A549 (cell line): ENCODE results near the gene ZNF423. TPM values are rescaled to one million over a fixed set of nuclear protein-coding genes. Genes with fewer than 3 reads are reported as not detected.

Experiments used
- ATAC-seq, 2 experiments: fragments of 200-7000 bp in 1 of 2; fragments of >200 bp in 1 of 2; cut with Nextera tagmentation in 1 of 2; cut with Tn5 transposase in 1 of 2; 3 replicates each; pipeline versions ENCODE4 v1.8.0 to v1.9.1; 2018 to 2020; ENCODE audit warnings: mild to moderate bottlenecking in 1 of 2, moderate library complexity in 1 of 2
- CTCF ChIA-PET: fragments of 300-600 bp; sonication (Branson Sonifier 250); formaldehyde crosslinking; extraction: SDS; loops from one replicate; lab custom pipeline; 2021; ENCODE audit warnings: antibody characterized with exemption, inconsistent platforms; lab: Yijun Ruan, JAX
- POLR2A ChIA-PET: fragments of 350-600 bp; formaldehyde crosslinking; extraction: SDS; loops from one replicate; lab custom pipeline; 2021; ENCODE audit warnings: antibody characterized with exemption, inconsistent platforms; lab: Yijun Ruan, JAX
- DNase-seq, 2 experiments: peaks; one replicate each; pipeline versions ENCODE4 v3.0.0 to v3.0.0-alpha.2; 2011 to 2016; ENCODE audit warnings: low read depth in 1 of 2, low spot score in 1 of 2
- FAIRE-seq: peaks from 2 replicates; lab custom pipeline; 2011; peaks lifted over from hg19 to GRCh38; lab: Jason Lieb, UNC
- H3K27ac ChIP-seq, 2 experiments: fragments of >200 bp; sonication (Bioruptor Twin); formaldehyde crosslinking; 3 replicates each; pipeline ENCODE4 v1.5.1; 2016 to 2017
- H3K4me1 ChIP-seq: fragments of >200 bp; sonication (Bioruptor Twin); formaldehyde crosslinking; 3 replicates; pipeline ENCODE4 v1.6.1; 2016
- H3K4me2 ChIP-seq: fragments of >200 bp; sonication (Bioruptor Twin); formaldehyde crosslinking; 3 replicates; pipeline ENCODE4 v1.6.1; 2016
- H3K4me3 ChIP-seq: fragments of >200 bp; sonication (Bioruptor Twin); formaldehyde crosslinking; 3 replicates; pipeline ENCODE4 v1.5.1; 2016
- H3K9me3 ChIP-seq: fragments of >200 bp; sonication (Bioruptor Twin); formaldehyde crosslinking; 3 replicates; pipeline ENCODE4 v1.6.1; 2016
- BHLHE40 ChIP-seq: IDR thresholded peaks from 2 replicates; pipeline ENCODE4 v1.6.1; 2012; ENCODE audit warnings: low read depth, low read length, inconsistent platforms
- CBX8 ChIP-seq: fragments of 200-600 bp; sonication (generic); IDR thresholded peaks from 2 replicates; pipeline ENCODE4 v1.6.1; 2016
- CEBPB ChIP-seq, 2 experiments: fragments of >200 bp in 1 of 2; sonication (Bioruptor Twin) in 1 of 2; formaldehyde crosslinking in 1 of 2; IDR thresholded peaks; 2 replicates each; pipeline ENCODE4 v1.6.1; 2012 to 2016
- CHD2 ChIP-seq: fragments of 150-350 bp; IDR thresholded peaks from 2 replicates; pipeline ENCODE4 v1.6.1; 2014; ENCODE audit warnings: low read length; ENCODE audit not compliant: partially characterized antibody
- CHD4 ChIP-seq: fragments of 200-600 bp; sonication (generic); IDR thresholded peaks from 2 replicates; pipeline ENCODE4 v1.6.1; 2016; ENCODE audit warnings: antibody characterized with exemption, mild to moderate bottlenecking, borderline replicate concordance
- EHF ChIP-seq: fragments of 250-450 bp; sonication (Bioruptor Pico); IDR thresholded peaks from 2 replicates; pipeline ENCODE4 v1.5.0; 2020; ENCODE audit warnings: mild to moderate bottlenecking
- EHMT2 ChIP-seq: fragments of 200-600 bp; sonication (generic); IDR thresholded peaks from 2 replicates; pipeline ENCODE4 v1.6.1; 2016; ENCODE audit warnings: antibody characterized with exemption, low read depth, mild to moderate bottlenecking, moderate library complexity
- EP300 ChIP-seq, 2 experiments: fragments of >200 bp; sonication (Bioruptor Twin); formaldehyde crosslinking; IDR thresholded peaks; 2 replicates in 1 of 2; 3 replicates in 1 of 2; pipeline ENCODE4 v1.6.1; 2016 to 2017
- GATA3 ChIP-seq: IDR thresholded peaks from 2 replicates; pipeline ENCODE4 v1.6.1; 2012; ENCODE audit warnings: borderline replicate concordance
- HEYL ChIP-seq: fragments of 250-450 bp; sonication (Bioruptor Pico); IDR thresholded peaks from 2 replicates; pipeline ENCODE4 v1.8.0; 2021; ENCODE audit warnings: mild to moderate bottlenecking, moderate library complexity
- HOXA7 ChIP-seq: fragments of 250-450 bp; sonication (Bioruptor Pico); IDR thresholded peaks from 2 replicates; pipeline ENCODE4 v1.5.0; 2020; ENCODE audit warnings: mild to moderate bottlenecking, moderate library complexity
- HOXB13 ChIP-seq: fragments of 250-450 bp; sonication (Bioruptor Pico); IDR thresholded peaks from 2 replicates; pipeline ENCODE4 v1.5.0; 2020; ENCODE audit warnings: low read depth, mild to moderate bottlenecking, moderate library complexity
- HOXB5 ChIP-seq: fragments of 250-450 bp; sonication (Bioruptor Pico); IDR thresholded peaks from 2 replicates; pipeline ENCODE4 v1.5.0; 2020; ENCODE audit warnings: mild to moderate bottlenecking, moderate library complexity
- JUNB ChIP-seq: fragments of >200 bp; sonication (Bioruptor Twin); formaldehyde crosslinking; IDR thresholded peaks from 2 replicates; pipeline ENCODE4 v1.6.1; 2016
- KDM5A ChIP-seq: fragments of 200-600 bp; sonication (generic); IDR thresholded peaks from 2 replicates; pipeline ENCODE4 v1.6.1; 2016; ENCODE audit warnings: antibody characterized with exemption, mild to moderate bottlenecking
- MAFK ChIP-seq: fragments of 450-650 bp; IDR thresholded peaks from 2 replicates; pipeline ENCODE4 v1.6.1; 2014; ENCODE audit not compliant: partially characterized antibody
- MYC ChIP-seq: IDR thresholded peaks from 2 replicates; pipeline ENCODE4 v1.6.1; 2012; ENCODE audit warnings: mild to moderate bottlenecking, inconsistent platforms, low read length, improper control_type of control experiment, borderline replicate concordance
- NFE2L2 ChIP-seq: fragments of 150-350 bp; conservative IDR thresholded peaks from 2 replicates; pipeline ENCODE4 v1.6.1; 2014; ENCODE audit warnings: low read length
- NR3C1 ChIP-seq: fragments of >200 bp; sonication (Bioruptor Twin); formaldehyde crosslinking; IDR thresholded peaks from 3 replicates; pipeline ENCODE4 v1.6.1; 2017
- POLR2A ChIP-seq: IDR thresholded peaks from 2 replicates; pipeline ENCODE4 v1.6.1; 2012; ENCODE audit warnings: mild to moderate bottlenecking, low read length
- POLR2AphosphoS2 ChIP-seq: conservative IDR thresholded peaks from 2 replicates; pipeline ENCODE4 v1.6.1; 2012; ENCODE audit warnings: low read length, improper control_type of control experiment, inconsistent platforms
- RAD21 ChIP-seq, 2 experiments: fragments of >200 bp in 1 of 2; sonication (Bioruptor Twin) in 1 of 2; formaldehyde crosslinking in 1 of 2; IDR thresholded peaks in 1 of 2; conservative IDR thresholded peaks in 1 of 2; 2 replicates in 1 of 2; 3 replicates in 1 of 2; pipeline ENCODE4 v1.6.1; 2012 to 2018; ENCODE audit warnings: inconsistent platforms in 1 of 2
- RARB ChIP-seq: fragments of 250-450 bp; sonication (Bioruptor Pico); IDR thresholded peaks from 2 replicates; pipeline ENCODE4 v1.8.0; 2021; ENCODE audit warnings: mild to moderate bottlenecking, moderate library complexity
- RFX5 ChIP-seq: fragments of 450-650 bp; IDR thresholded peaks from 2 replicates; pipeline ENCODE4 v1.7.1; 2014; ENCODE audit warnings: antibody characterized with exemption, mild to moderate bottlenecking, moderate library complexity
- SMC3 ChIP-seq: fragments of >200 bp; sonication (Bioruptor Twin); formaldehyde crosslinking; IDR thresholded peaks from 3 replicates; pipeline ENCODE4 v1.6.1; 2018; ENCODE audit warnings: inconsistent platforms
- ZC3H11A ChIP-seq: fragments of 450-650 bp; IDR thresholded peaks from 2 replicates; pipeline ENCODE4 v1.6.1; 2014; ENCODE audit warnings: antibody characterized with exemption, mild to moderate bottlenecking
- ZSCAN20 ChIP-seq: fragments of 250-450 bp; sonication (Bioruptor Pico); IDR thresholded peaks from 2 replicates; pipeline ENCODE4 v1.8.0; 2022; ENCODE audit warnings: mild to moderate bottlenecking, moderate library complexity
- whole genome bisulfite sequencing: methylation state at CpG from one replicate; pipeline ENCODE4 v1.1.6; 2017; ENCODE audit errors: missing lambda C conversion rate; 5-methylcytosine and 5-hydroxymethylcytosine counted together
- polyA plus RNA-seq, 4 experiments: library from polyadenylated mRNA; depleted of rRNA in 3 of 4; stranded (reverse); fragments of >200 nt; fragmentation: RNase III in 1 of 4; extraction: RNeasy Plus Mini Kit Qiagen cat#74134 plus additional on column Dnase treatment in 1 of 4; gene quantifications; 2 replicates in 3 of 4; 3 replicates in 1 of 4; pipeline ENCODE4 v1.2.3, GENCODE V29; 2011 to 2017
- TF ChIP-seq, protein P1 (sequence below): fragments of >200 bp; sonication (Bioruptor Twin); formaldehyde crosslinking; IDR thresholded peaks from 2 replicates; pipeline ENCODE4 v1.6.1; 2016
- TF ChIP-seq, protein P2 (sequence below): fragments of 450-650 bp; IDR thresholded peaks from 2 replicates; pipeline ENCODE4 v1.6.1; 2014; ENCODE audit warnings: antibody characterized with exemption
- TF ChIP-seq, protein P3 (sequence below): IDR thresholded peaks from 2 replicates; pipeline ENCODE4 v1.6.1; 2012
- TF ChIP-seq, protein P4 (sequence below): fragments of 200-600 bp; sonication (generic); IDR thresholded peaks from 2 replicates; pipeline ENCODE4 v1.6.1; 2016; ENCODE audit warnings: antibody characterized with exemption, mild to moderate bottlenecking, moderate library complexity

Gene ZNF423
- polyA plus RNA-seq, 2 of the 4 experiments (the other 2 are of a cell fraction) = 0.04 to 0.10 TPM

DNA sequence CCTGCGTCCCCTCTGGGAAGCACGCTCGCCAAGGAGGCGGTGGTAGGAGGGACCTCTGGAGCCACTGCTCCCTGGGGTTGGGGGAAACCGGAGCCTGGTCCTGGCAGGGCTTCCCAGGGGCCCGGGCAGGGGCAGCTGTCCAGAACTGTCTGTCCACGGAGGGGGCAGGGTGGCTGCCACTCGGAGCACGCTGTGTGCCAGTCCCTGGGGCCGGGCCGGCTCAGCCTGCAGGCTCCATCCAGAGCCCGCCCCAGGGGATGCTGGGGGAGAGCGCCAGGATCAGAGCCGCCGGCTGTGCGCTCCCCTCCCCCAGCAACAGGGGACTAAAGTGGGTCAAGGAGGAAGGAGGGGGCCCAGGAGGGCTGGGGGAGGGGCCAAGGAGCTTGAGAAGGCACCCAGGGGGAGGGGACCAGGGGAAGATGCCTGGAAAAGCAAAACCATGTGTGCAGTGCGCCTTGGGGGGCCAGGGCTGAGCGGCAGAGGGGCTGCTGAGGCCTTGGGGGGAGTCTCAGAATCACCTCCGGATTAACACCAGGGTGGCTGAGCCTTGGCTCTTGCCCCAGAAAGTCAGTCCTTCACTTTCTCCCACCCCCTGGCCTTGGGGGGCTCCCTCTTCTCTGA lies 21.3 kb downstream of the ZNF423 start:
- H3K4me2 ChIP-seq = no peak overlapping the region
- WGBS = 55% methylated on average over 13 of the region's 19 CpGs
- H3K4me1 ChIP-seq = no peaks in the 10 kb centered on the region
- TF ChIP-seq HOXA7 (no peak), RAD21 (conservative IDR thresholded peaks at IDR 0.05 in 1 of 2, IDR thresholded peaks at IDR 0.05 in 1 of 2) (no peak), CHD2 (no peak), NR3C1 (no peak), ZC3H11A (no peak), GATA3 (no peak), EHF (CRISPR knock-in tag) (no peak), HEYL (CRISPR knock-in tag) (no peak), RARB (CRISPR knock-in tag) (no peak), HOXB13 (no peak), RFX5 (no peak)
- TF ChIP-seq, protein P1, sequence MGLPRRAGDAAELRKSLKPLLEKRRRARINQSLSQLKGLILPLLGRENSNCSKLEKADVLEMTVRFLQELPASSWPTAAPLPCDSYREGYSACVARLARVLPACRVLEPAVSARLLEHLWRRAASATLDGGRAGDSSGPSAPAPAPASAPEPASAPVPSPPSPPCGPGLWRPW = no peak
- TF ChIP-seq, protein P2, sequence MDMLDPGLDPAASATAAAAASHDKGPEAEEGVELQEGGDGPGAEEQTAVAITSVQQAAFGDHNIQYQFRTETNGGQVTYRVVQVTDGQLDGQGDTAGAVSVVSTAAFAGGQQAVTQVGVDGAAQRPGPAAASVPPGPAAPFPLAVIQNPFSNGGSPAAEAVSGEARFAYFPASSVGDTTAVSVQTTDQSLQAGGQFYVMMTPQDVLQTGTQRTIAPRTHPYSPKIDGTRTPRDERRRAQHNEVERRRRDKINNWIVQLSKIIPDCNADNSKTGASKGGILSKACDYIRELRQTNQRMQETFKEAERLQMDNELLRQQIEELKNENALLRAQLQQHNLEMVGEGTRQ = no peak
- no peaks in the 10 kb centered on the region for H3K9me3 ChIP-seq
- CTCF ChIA-PET = no interaction called here
- DNase-seq (no peak), ATAC-seq (no peak), FAIRE-seq (no peak)
- H3K27ac ChIP-seq = no peak overlapping the region
- POLR2A ChIA-PET = no interaction called here
- H3K4me3 ChIP-seq = no peak overlapping the region

DNA sequence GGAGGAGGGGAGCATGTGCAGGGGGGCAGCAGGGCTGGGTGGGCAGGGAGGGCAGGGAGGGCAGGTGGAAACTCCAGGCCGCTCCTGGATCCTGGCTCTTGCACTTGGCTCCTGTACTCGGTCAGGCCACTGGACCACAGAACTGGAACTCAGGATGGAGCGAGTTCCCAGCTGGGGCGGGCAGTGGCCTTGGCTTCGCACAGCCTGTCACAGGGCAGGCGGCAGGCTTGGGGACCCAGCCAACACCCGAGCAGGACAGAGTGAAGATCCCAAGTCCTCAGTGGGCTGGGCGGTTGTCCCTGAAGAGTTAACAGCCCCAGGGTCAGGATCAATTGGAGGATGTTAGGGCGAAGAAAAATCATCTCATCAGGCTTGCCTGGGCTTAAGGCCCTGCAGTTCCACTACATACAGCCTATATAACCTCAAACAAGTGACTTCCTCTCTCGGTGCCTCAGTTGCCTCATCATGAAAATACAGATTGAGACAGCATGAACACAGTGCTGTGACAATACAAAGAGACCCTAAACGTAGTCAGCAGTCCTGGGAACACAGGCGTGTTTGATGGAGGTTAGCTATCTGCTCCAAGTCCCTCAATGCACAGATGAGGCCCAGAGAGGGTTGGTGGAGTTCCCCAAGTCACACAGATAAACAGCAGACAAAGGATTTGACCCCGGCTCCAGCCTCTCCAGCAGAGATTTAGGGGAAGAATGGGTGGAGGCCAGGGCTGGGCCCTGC lies 21.9 kb downstream of the ZNF423 start:
- H3K4me2 ChIP-seq = no peak overlapping the region
- H3K9me3 ChIP-seq = no peaks in the 10 kb centered on the region
- TF ChIP-seq MYC = no peak
- TF ChIP-seq CEBPB (IDR thresholded peaks at IDR 0.05) = no peak
- TF ChIP-seq NFE2L2 = no peak
- TF ChIP-seq POLR2A = no peak
- no peak for TF ChIP-seq ZSCAN20 (CRISPR knock-in tag)
- no peak for TF ChIP-seq BHLHE40
- TF ChIP-seq EHF (CRISPR knock-in tag) = no peak
- TF ChIP-seq KDM5A = no peak
- no peak for TF ChIP-seq CBX8
- TF ChIP-seq POLR2AphosphoS2 = no peak
- TF ChIP-seq HEYL (CRISPR knock-in tag) = no peak
- TF ChIP-seq HOXB5 (CRISPR knock-in tag) = no peak
- no peak for TF ChIP-seq HOXA7
- TF ChIP-seq, all 56 proteins: peak for 0
- H3K4me3 ChIP-seq = no peak overlapping the region
- ATAC-seq (no peak), DNase-seq (no peak), FAIRE-seq (no peak)
- CTCF ChIA-PET = no interaction called here
- H3K4me1 ChIP-seq = no peaks in the 10 kb centered on the region
- POLR2A ChIA-PET = no interaction called here
- H3K27ac ChIP-seq = no peak overlapping the region
- 58% methylated on average over 12 of the region's 13 CpGs for WGBS

DNA sequence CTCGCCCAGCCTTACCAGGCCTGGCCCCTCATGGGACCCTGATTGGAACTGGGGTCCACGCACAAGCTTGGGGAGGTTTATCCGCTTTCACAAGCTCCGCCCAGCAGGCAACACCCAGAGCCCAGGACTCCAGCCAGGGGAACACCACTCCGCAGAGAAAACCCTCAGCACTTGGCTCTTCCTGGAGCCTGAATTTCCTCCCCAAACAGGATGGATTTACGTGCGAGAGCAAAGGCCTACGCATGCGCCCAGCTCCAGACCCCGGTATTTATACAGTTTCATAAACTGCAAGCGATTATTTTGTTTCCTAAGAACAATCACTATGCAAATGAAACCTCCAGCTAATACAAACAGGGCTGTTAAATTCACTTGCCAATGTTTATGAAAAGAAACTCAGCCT lies 22.8 kb downstream of the ZNF423 start:
- Histone ChIP-seq H3K4me2 (no peak overlapping the region), H3K4me1 (no peaks in the 10 kb centered on the region), H3K27ac (no peak overlapping the region), H3K4me3 (no peak overlapping the region), H3K9me3 (no peaks in the 10 kb centered on the region)
- ChIA-PET POLR2A (no interaction called here), CTCF (interaction anchor here (0.9 kb wide), 1 partner anchor 425 kb away, joined by 3 read pairs; no protein-coding TSS in a partner anchor)
- 71% methylated on average over 11 of the region's 11 CpGs for WGBS
- ATAC-seq (no peak), FAIRE-seq (no peak), DNase-seq (no peak)
- no peak for TF ChIP-seq EP300 (IDR thresholded peaks at IDR 0.05)
- TF ChIP-seq, protein P3, sequence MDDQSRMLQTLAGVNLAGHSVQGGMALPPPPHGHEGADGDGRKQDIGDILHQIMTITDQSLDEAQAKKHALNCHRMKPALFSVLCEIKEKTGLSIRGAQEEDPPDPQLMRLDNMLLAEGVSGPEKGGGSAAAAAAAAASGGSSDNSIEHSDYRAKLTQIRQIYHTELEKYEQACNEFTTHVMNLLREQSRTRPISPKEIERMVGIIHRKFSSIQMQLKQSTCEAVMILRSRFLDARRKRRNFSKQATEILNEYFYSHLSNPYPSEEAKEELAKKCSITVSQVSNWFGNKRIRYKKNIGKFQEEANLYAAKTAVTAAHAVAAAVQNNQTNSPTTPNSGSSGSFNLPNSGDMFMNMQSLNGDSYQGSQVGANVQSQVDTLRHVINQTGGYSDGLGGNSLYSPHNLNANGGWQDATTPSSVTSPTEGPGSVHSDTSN = no peak
- TF ChIP-seq EHMT2 = no peak
- TF ChIP-seq SMC3 = no peak
- TF ChIP-seq NR3C1 = no peak
- TF ChIP-seq MAFK = no peak
- no peak for TF ChIP-seq ZSCAN20 (CRISPR knock-in tag)
- no peak for TF ChIP-seq HOXB5 (CRISPR knock-in tag)
- no peak for TF ChIP-seq CHD4
- TF ChIP-seq, protein P4, sequence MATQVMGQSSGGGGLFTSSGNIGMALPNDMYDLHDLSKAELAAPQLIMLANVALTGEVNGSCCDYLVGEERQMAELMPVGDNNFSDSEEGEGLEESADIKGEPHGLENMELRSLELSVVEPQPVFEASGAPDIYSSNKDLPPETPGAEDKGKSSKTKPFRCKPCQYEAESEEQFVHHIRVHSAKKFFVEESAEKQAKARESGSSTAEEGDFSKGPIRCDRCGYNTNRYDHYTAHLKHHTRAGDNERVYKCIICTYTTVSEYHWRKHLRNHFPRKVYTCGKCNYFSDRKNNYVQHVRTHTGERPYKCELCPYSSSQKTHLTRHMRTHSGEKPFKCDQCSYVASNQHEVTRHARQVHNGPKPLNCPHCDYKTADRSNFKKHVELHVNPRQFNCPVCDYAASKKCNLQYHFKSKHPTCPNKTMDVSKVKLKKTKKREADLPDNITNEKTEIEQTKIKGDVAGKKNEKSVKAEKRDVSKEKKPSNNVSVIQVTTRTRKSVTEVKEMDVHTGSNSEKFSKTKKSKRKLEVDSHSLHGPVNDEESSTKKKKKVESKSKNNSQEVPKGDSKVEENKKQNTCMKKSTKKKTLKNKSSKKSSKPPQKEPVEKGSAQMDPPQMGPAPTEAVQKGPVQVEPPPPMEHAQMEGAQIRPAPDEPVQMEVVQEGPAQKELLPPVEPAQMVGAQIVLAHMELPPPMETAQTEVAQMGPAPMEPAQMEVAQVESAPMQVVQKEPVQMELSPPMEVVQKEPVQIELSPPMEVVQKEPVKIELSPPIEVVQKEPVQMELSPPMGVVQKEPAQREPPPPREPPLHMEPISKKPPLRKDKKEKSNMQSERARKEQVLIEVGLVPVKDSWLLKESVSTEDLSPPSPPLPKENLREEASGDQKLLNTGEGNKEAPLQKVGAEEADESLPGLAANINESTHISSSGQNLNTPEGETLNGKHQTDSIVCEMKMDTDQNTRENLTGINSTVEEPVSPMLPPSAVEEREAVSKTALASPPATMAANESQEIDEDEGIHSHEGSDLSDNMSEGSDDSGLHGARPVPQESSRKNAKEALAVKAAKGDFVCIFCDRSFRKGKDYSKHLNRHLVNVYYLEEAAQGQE = no peak
- no peak for TF ChIP-seq ZC3H11A
- no peak for TF ChIP-seq JUNB
- TF ChIP-seq, protein P1 = no peak
